ENCODE measurements around the gene DSG4. TPM values are rescaled to one million over a fixed set of nuclear protein-coding genes. Genes with fewer than 3 reads are reported as not detected.

The DSG4 gene
- total and polyA plus RNA-seq, 2 of the 4 experiments (the other 2 are of a cell fraction), result not detected

- Histone ChIP-seq H3K9me1 (ENCODE audit: insufficient read depth, low read length) (no peaks in the 10 kb centered on the region), H3K79me1 (ENCODE audit: low read depth in 1 of 2, low read length in 2 of 2) (no peaks in the 10 kb centered on the region), H3K9me3 (ENCODE audit: control insufficient read depth, insufficient read depth, low read length) (no peaks in the 10 kb centered on the region), H3K4ac (ENCODE audit: low read depth, low read length) (no peak overlapping the region), H2AK5ac (ENCODE audit: low read depth, low read length) (no peak overlapping the region), H3K4me1 (ENCODE audit: control insufficient read depth, insufficient read depth, low read length) (no peaks in the 10 kb centered on the region), H2BK20ac (ENCODE audit: low read depth, low read length) (no peak overlapping the region), H3K27ac (ENCODE audit: insufficient read depth, low read length) (no peak overlapping the region), H4K20me1 (ENCODE audit: insufficient read depth, low read length) (no peaks in the 10 kb centered on the region), H3K14ac (replicated peaks; ENCODE audit: low read depth, low read length) (no peak overlapping the region), H3K18ac (ENCODE audit: low read depth, low read length) (no peak overlapping the region), H4K5ac (ENCODE audit: low read depth, low read length) (no peak overlapping the region), H2AK9ac (replicated peaks; ENCODE audit: low read depth, low read length, poor library complexity) (no peak overlapping the region), H3K27me3 (ENCODE audit: control insufficient read depth, insufficient read depth, low read length) (no peaks in the 10 kb centered on the region), H3K56ac (ENCODE audit: extremely low read depth, insufficient read depth, low read length) (no peak overlapping the region), H3K4me2 (ENCODE audit: low read depth, low read length) (no peak overlapping the region), H4K8ac (ENCODE audit: low read depth in 2 of 2, low read length in 2 of 2) (no peak overlapping the region), H3K4me3 (ENCODE audit: insufficient read depth, low read depth, low read length) (no peak overlapping the region), H2BK5ac (ENCODE audit: low read depth, low read length, poor library complexity, severe bottlenecking) (no peak overlapping the region), H2BK15ac (ENCODE audit: low read depth, low read length) (no peak overlapping the region), H3K9ac (ENCODE audit: low read depth, low read length) (no peak overlapping the region), H2BK120ac (ENCODE audit: low read depth, low read length) (no peak overlapping the region), H3K23ac (ENCODE audit: low read depth, low read length) (no peak overlapping the region), H4K91ac (ENCODE audit: insufficient read depth, low read depth, low read length) (no peak overlapping the region), H3K36me3 (ENCODE audit: control insufficient read depth, insufficient read depth, low read length) (no peaks in the 10 kb centered on the region), H2AFZ (replicated peaks; ENCODE audit: low read length, poor library complexity) (no peak overlapping the region)
- dilution Hi-C loops (cut with HindIII; ENCODE audit: low sequenced_read_pairs, unreplicated experiment), result no loop called here
- DNase-seq (no peak), ATAC-seq (ENCODE audit: low read depth) (no peak)
- in situ Hi-C loops (cut with MboI; ENCODE audit: low sequenced_read_pairs), result no loop called here
- CTCF ChIA-PET, result no interaction called here
- no peak for TF ChIP-seq CHD1 (IDR thresholded peaks at IDR 0.05; ENCODE audit: low read depth, low read length)
- TF ChIP-seq RCOR1 (IDR thresholded peaks at IDR 0.05; ENCODE audit: insufficient replicate concordance, low read length), result no peak
- no CpG with 5 or more reads among the region's 2 CpGs for WGBS, 2 experiments (ENCODE audit: extremely low coverage in 2 of 2, insufficient read length in 1 of 2)
- intact Hi-C loops (cut with micrococcal nuclease), result no loop called here
- POLR2A ChIA-PET (ENCODE audit: unreplicated experiment), result no interaction called here
- BruUV-seq (replicated peaks), result no TSS peak
Observed at GRCh38 chr18:31438402-31438801, 61.8 kb downstream of the DSG4 start.
